Ishikawa (cell line): ENCODE results near the gene EFS.

ENCODE experiments used
- CEBPB ChIP-seq: IDR thresholded peaks from 2 replicates; pipeline ENCODE4 v1.6.1; 2012
- CREB1 ChIP-seq: IDR thresholded peaks from 2 replicates; pipeline ENCODE4 v1.6.1; 2012; ENCODE audit warnings: low read depth
- EGR1 ChIP-seq: IDR thresholded peaks from 2 replicates; pipeline ENCODE4 v1.6.1; 2012
- EP300 ChIP-seq: IDR thresholded peaks from 2 replicates; pipeline ENCODE4 v1.6.1; 2012; ENCODE audit warnings: borderline replicate concordance
- FOXM1 ChIP-seq: IDR thresholded peaks from 2 replicates; pipeline ENCODE4 v1.6.1; 2012; ENCODE audit warnings: low read depth, borderline replicate concordance
- NFIC ChIP-seq: IDR thresholded peaks from 2 replicates; pipeline ENCODE4 v1.6.1; 2012
- RAD21 ChIP-seq: IDR thresholded peaks from 2 replicates; pipeline ENCODE4 v1.6.1; 2012; ENCODE audit warnings: low read depth
- TAF1 ChIP-seq: IDR thresholded peaks from 2 replicates; pipeline ENCODE4 v1.6.1; 2012; ENCODE audit warnings: low read depth, mild to moderate bottlenecking
- TCF12 ChIP-seq: IDR thresholded peaks from 2 replicates; pipeline ENCODE4 v1.6.1; 2012; ENCODE audit warnings: low read depth
- TEAD4 ChIP-seq: IDR thresholded peaks from 2 replicates; pipeline ENCODE4 v1.6.1; 2012
- YY1 ChIP-seq: IDR thresholded peaks from 2 replicates; pipeline ENCODE4 v1.6.1; 2012; ENCODE audit warnings: low read depth
- ZBTB7A ChIP-seq: IDR thresholded peaks from 2 replicates; pipeline ENCODE4 v1.6.1; 2012; ENCODE audit warnings: low read depth
- TF ChIP-seq, protein P1 (sequence below): IDR thresholded peaks from 2 replicates; pipeline ENCODE4 v1.6.1; 2012; ENCODE audit warnings: low read depth, mild to moderate bottlenecking
- TF ChIP-seq, protein P2 (sequence below): IDR thresholded peaks from 2 replicates; pipeline ENCODE4 v1.6.1; 2012
- TF ChIP-seq, protein P3 (sequence below): IDR thresholded peaks from 2 replicates; pipeline ENCODE4 v1.6.1; 2012

The EFS gene

DNA sequence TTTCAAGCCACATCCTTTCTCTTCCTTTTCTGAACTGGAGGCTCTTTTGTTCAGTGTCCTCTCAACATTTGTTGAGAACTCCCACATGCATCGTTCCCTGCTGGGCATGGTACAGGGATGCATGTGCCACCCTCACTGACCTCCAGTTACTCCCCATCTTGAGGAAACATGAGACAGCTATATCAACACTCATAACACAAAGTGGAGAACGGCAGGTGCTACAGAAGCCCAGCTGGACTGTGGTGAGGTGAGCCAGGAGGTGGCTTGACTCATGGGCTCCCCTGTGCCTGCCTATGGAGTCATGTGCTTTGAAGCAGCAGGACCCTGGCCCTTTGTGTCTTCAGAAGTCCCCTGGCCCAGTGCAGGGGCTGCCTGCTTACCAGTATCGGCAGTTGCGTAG is 33.4 kb upstream of the EFS start:
- no peak for TF ChIP-seq TCF12
- no peak for TF ChIP-seq TEAD4
- TF ChIP-seq CEBPB: no peak
- no peak for TF ChIP-seq RAD21

DNA sequence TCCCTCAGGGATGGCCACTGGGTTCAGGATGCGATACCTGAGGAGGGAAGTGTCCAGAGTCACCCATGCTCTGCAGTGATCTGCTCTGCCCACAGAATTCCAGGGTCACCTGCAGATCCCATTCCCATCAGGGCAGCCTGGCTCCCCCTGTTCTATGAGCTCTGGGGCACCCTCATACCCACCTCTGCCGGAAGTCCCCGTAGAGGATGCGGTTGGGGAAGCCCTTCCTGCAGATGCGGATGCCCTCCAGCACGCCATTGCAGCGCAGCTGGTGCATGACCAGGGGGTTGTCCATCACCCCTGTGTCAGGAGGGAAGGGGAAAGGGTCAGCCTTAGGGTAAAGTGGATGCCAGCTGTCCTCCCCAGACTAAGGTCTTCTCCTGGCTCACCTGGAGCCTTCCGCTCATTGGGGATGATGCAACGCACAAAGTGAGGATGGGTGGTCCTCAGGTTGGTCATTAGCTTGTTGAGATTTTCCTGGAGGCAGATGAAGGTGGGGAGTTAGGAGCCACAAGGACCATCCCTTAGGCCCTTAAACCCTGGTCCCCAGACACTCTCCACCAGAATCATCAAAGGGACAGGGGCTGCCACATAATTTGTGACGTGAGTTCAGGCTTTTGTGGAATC is 31.9 kb upstream of the EFS start:
- TF ChIP-seq TCF12 (no peak), TEAD4 (no peak), EGR1 (no peak), ZBTB7A (no peak), TAF1 (no peak), FOXM1 (no peak), CEBPB (no peak), CREB1 (no peak), RAD21 (no peak), EP300 (no peak), YY1 (no peak), NFIC (no peak)
- TF ChIP-seq, protein P1, sequence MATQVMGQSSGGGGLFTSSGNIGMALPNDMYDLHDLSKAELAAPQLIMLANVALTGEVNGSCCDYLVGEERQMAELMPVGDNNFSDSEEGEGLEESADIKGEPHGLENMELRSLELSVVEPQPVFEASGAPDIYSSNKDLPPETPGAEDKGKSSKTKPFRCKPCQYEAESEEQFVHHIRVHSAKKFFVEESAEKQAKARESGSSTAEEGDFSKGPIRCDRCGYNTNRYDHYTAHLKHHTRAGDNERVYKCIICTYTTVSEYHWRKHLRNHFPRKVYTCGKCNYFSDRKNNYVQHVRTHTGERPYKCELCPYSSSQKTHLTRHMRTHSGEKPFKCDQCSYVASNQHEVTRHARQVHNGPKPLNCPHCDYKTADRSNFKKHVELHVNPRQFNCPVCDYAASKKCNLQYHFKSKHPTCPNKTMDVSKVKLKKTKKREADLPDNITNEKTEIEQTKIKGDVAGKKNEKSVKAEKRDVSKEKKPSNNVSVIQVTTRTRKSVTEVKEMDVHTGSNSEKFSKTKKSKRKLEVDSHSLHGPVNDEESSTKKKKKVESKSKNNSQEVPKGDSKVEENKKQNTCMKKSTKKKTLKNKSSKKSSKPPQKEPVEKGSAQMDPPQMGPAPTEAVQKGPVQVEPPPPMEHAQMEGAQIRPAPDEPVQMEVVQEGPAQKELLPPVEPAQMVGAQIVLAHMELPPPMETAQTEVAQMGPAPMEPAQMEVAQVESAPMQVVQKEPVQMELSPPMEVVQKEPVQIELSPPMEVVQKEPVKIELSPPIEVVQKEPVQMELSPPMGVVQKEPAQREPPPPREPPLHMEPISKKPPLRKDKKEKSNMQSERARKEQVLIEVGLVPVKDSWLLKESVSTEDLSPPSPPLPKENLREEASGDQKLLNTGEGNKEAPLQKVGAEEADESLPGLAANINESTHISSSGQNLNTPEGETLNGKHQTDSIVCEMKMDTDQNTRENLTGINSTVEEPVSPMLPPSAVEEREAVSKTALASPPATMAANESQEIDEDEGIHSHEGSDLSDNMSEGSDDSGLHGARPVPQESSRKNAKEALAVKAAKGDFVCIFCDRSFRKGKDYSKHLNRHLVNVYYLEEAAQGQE: no peak
- TF ChIP-seq, protein P2, sequence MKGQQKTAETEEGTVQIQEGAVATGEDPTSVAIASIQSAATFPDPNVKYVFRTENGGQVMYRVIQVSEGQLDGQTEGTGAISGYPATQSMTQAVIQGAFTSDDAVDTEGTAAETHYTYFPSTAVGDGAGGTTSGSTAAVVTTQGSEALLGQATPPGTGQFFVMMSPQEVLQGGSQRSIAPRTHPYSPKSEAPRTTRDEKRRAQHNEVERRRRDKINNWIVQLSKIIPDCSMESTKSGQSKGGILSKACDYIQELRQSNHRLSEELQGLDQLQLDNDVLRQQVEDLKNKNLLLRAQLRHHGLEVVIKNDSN: no peak
- TF ChIP-seq, protein P3, sequence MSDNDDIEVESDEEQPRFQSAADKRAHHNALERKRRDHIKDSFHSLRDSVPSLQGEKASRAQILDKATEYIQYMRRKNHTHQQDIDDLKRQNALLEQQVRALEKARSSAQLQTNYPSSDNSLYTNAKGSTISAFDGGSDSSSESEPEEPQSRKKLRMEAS: no peak

DNA sequence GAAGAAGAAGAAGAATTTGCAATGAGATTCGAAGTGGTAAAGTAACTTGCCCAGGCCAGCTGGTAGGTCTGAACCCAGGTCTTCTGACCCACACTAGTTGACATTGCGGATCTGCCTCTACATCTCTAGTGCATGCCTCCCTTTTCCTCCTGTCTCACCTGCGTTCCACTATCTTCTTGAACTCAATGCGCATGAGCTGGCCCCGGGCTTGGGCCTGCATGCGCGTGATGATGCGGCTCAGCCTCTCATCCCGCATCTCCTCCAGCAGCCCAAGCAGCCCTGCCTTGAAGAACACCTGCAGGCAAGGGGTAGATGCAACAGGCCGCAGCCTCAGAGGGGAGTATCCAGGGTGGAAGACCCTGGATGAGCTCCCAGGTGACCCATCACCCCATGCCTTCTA is 31.2 kb upstream of the EFS start:
- TF ChIP-seq ZBTB7A (no peak), EGR1 (no peak), EP300 (no peak), YY1 (no peak), NFIC (no peak), TCF12 (no peak), RAD21 (no peak), TAF1 (no peak), FOXM1 (no peak), CREB1 (no peak), CEBPB (no peak), TEAD4 (no peak)
- TF ChIP-seq, protein P1: no peak
- TF ChIP-seq, protein P3: no peak
- TF ChIP-seq, protein P2: no peak

DNA sequence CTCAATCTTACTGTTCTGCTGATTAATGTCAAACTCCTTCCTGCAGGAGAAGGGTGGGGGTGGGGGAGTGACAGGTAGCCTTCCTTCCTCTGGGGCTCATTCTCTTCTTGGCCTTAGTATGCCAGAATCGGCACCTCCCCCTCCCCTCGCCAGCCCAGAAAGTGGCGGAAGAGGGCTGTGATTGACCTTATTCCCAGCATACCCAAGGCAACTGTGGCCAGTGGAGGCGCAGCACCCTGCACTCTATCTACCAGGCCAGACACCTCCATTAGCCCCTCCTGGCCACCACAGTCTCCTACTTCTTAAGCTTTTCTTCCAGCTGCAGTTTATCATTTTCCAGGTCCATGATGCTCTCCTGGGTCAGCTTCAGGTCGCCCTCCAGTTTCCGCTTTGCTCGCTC is 27.6 kb upstream of the EFS start:
- no peak for TF ChIP-seq TCF12
- no peak for TF ChIP-seq EGR1
- TF ChIP-seq ZBTB7A: no peak
- TF ChIP-seq NFIC: no peak
- TF ChIP-seq CREB1: no peak
- TF ChIP-seq, protein P1: no peak
- no peak for TF ChIP-seq EP300
- TF ChIP-seq, protein P2: no peak
- TF ChIP-seq FOXM1: no peak
- TF ChIP-seq YY1: no peak
- TF ChIP-seq CEBPB: no peak
- TF ChIP-seq TEAD4: no peak
- no peak for TF ChIP-seq RAD21
- TF ChIP-seq, protein P3: no peak
- TF ChIP-seq TAF1: no peak
